Ascending aorta (tissue), 2 donors: ENCODE data around the gene HNMT. TPM values are rescaled to one million over a fixed set of nuclear protein-coding genes. Genes with fewer than 3 reads are reported as not detected.

Experiments used
- DNase-seq, 2 donors: peaks; one replicate each; pipeline ENCODE4 v3.0.0-alpha.2; 2019; ENCODE audit warnings: low spot score in 2 of 2
- H3K27ac ChIP-seq, 2 donors: fragments of 200-600 bp; sonication (generic); one replicate each; pipeline ENCODE4 v1.5.1; 2016 to 2017; ENCODE audit warnings: mild to moderate bottlenecking in 1 of 2
- H3K27me3 ChIP-seq: fragments of 200-600 bp; sonication (generic); one replicate; pipeline ENCODE4 v1.5.1; 2017
- H3K36me3 ChIP-seq, 2 donors: fragments of 200-600 bp; sonication (generic); one replicate each; pipeline ENCODE4 v1.5.1; 2016
- H3K4me1 ChIP-seq, 2 donors: fragments of 200-600 bp; sonication (generic); one replicate each; pipeline ENCODE4 v1.5.1; 2016 to 2017; ENCODE audit warnings: mild to moderate bottlenecking in 1 of 2
- H3K4me3 ChIP-seq, 2 donors: fragments of 200-600 bp; sonication (generic); one replicate each; pipeline ENCODE4 v1.5.1; 2016 to 2017; ENCODE audit warnings: mild to moderate bottlenecking in 1 of 2
- H3K9me3 ChIP-seq, 2 donors: fragments of 200-600 bp; sonication (generic); one replicate each; pipeline ENCODE4 v1.5.1; 2016
- intact Hi-C: fragments of 100-400 bp; cut with DNase I; formaldehyde crosslinking; loops from one replicate; pipeline ENCODE4 v1.15.1; 2023
- total RNA-seq: library from RNA; depleted of rRNA; stranded (reverse); fragments of >200 nt; gene quantifications from one replicate; pipeline ENCODE4 v1.1.0, GENCODE V29; 2016
- TF ChIP-seq, protein P1 (sequence below), 3 experiments: fragments of 200-600 bp in 2 of 3; fragments of 450-650 bp in 1 of 3; sonication (generic) in 2 of 3; IDR thresholded peaks; one replicate each; pipeline ENCODE4 v1.5.1; 2016 to 2019; ENCODE audit warnings: antibody characterized with exemption in 3 of 3, mild to moderate bottlenecking in 1 of 3, moderate library complexity in 1 of 3

Gene HNMT
- total RNA-seq, 1 donor from 2014 or later: 22.2 TPM

- peaks cover 0 to 6% of the 10 kb centered on the region in 2 donors for H3K4me1 ChIP-seq
- no peak overlapping the region for H3K27ac ChIP-seq
- H3K9me3 ChIP-seq: no peaks in the 10 kb centered on the region
- intact Hi-C loops: no loop called here
- H3K36me3 ChIP-seq: no peaks in the 10 kb centered on the region
- no peak overlapping the region for H3K4me3 ChIP-seq
- TF ChIP-seq, protein P1, sequence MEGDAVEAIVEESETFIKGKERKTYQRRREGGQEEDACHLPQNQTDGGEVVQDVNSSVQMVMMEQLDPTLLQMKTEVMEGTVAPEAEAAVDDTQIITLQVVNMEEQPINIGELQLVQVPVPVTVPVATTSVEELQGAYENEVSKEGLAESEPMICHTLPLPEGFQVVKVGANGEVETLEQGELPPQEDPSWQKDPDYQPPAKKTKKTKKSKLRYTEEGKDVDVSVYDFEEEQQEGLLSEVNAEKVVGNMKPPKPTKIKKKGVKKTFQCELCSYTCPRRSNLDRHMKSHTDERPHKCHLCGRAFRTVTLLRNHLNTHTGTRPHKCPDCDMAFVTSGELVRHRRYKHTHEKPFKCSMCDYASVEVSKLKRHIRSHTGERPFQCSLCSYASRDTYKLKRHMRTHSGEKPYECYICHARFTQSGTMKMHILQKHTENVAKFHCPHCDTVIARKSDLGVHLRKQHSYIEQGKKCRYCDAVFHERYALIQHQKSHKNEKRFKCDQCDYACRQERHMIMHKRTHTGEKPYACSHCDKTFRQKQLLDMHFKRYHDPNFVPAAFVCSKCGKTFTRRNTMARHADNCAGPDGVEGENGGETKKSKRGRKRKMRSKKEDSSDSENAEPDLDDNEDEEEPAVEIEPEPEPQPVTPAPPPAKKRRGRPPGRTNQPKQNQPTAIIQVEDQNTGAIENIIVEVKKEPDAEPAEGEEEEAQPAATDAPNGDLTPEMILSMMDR (IDR thresholded peaks at IDR 0.05): no peak
- no peak for DNase-seq
- H3K27me3 ChIP-seq: no peaks in the 10 kb centered on the region
Observed at GRCh38 chr2:138030459-138030858, 66.2 kb downstream of the HNMT start.

DNA sequence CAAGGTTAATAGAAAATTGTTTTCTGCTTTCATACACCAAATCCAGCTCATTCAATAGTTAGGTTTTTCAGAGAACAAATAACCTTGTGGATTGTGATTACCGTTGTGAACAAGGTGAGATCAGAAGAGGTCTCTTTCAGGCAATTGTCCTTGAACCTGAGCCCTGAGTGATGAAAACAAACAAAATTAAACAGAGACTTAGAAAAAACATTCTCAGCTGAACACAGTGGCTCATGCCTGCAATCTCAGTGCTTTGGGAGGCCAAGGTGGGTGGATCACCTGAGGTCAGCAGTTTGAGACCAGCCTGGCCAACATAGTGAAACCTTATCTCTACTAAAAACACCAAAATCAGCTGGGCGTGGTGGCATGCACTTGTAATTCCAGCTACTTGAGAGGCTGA, 68.1 kb downstream of the HNMT start:
- Histone ChIP-seq H3K4me3 (no peak overlapping the region), H3K36me3 (no peaks in the 10 kb centered on the region), H3K27ac (no peak overlapping the region), H3K27me3 (no peaks in the 10 kb centered on the region), H3K4me1 (peaks cover 0 to 6% of the 10 kb centered on the region in 2 donors), H3K9me3 (no peaks in the 10 kb centered on the region)
- DNase-seq: no peak
- intact Hi-C loops: no loop called here
- TF ChIP-seq, protein P1 (IDR thresholded peaks at IDR 0.05): no peak

DNA sequence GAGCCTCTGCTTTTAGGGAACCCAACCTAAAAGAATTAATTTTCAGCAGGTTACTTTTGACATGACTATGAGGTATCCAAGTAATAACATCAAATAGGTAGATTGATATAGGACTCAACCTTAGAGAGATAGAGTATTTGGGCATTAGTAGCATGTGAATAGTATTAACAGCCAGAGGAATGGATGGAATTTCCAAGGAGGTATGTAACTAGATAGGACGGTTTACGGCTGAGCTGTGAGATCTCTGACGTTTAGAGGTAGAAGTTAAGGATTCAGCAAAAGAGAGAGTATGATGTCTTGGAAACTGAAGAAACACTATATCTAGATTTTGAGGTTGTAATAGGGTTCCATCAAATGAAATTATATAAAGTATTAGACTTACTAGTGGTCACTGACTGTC, 70.3 kb downstream of the HNMT start:
- no peak overlapping the region for H3K27ac ChIP-seq
- peaks cover 0 to 1% of the 10 kb centered on the region in 2 donors for H3K4me1 ChIP-seq
- no peaks in the 10 kb centered on the region for H3K36me3 ChIP-seq
- no peak for DNase-seq
- no peak overlapping the region for H3K4me3 ChIP-seq
- H3K9me3 ChIP-seq: no peaks in the 10 kb centered on the region
- TF ChIP-seq, protein P1 (IDR thresholded peaks at IDR 0.05): no peak
- H3K27me3 ChIP-seq: no peaks in the 10 kb centered on the region
- intact Hi-C loops: no loop called here

GRCh38 chr2:138035608-138036217, 71.4 kb downstream of the HNMT start:
- intact Hi-C loops: no loop called here
- Histone ChIP-seq H3K9me3 (no peaks in the 10 kb centered on the region), H3K36me3 (no peaks in the 10 kb centered on the region), H3K4me3 (no peak overlapping the region), H3K4me1 (no peaks in the 10 kb centered on the region), H3K27ac (no peak overlapping the region), H3K27me3 (no peaks in the 10 kb centered on the region)
- TF ChIP-seq, protein P1 (IDR thresholded peaks at IDR 0.05): no peak
- no peak for DNase-seq

GRCh38 chr2:138036522-138036921, 72.2 kb downstream of the HNMT start:
- Histone ChIP-seq H3K4me1 (no peaks in the 10 kb centered on the region), H3K9me3 (no peaks in the 10 kb centered on the region), H3K27ac (no peak overlapping the region), H3K36me3 (no peaks in the 10 kb centered on the region), H3K4me3 (no peak overlapping the region), H3K27me3 (no peaks in the 10 kb centered on the region)
- no peak for DNase-seq
- intact Hi-C loops: no loop called here
- TF ChIP-seq, protein P1 (IDR thresholded peaks at IDR 0.05): no peak

GRCh38 chr2:138037090-138037489, 72.8 kb downstream of the HNMT start:
- intact Hi-C loops: no loop called here
- TF ChIP-seq, protein P1 (IDR thresholded peaks at IDR 0.05): no peak
- DNase-seq: no peak
- H3K27ac ChIP-seq: no peak overlapping the region
- H3K9me3 ChIP-seq: no peaks in the 10 kb centered on the region
- no peaks in the 10 kb centered on the region for H3K36me3 ChIP-seq
- no peak overlapping the region for H3K4me3 ChIP-seq
- H3K4me1 ChIP-seq: no peaks in the 10 kb centered on the region
- no peaks in the 10 kb centered on the region for H3K27me3 ChIP-seq
